ENCODE results near the gene KCNN3.

KCNN3 gene

GRCh38 chr1:154891452-154891851 is 21.4 kb upstream of the KCNN3 start:
- DNase-seq (ENCODE audit: low read depth), result no peak
- no peak overlapping the region for H3K4me3 ChIP-seq (ENCODE audit: control insufficient read depth, low read depth, low read length)
- no peak for TF ChIP-seq CTCF (IDR thresholded peaks at IDR 0.05; ENCODE audit: control insufficient read depth, insufficient read depth, low read depth, low read length, missing control alignments)

DNA sequence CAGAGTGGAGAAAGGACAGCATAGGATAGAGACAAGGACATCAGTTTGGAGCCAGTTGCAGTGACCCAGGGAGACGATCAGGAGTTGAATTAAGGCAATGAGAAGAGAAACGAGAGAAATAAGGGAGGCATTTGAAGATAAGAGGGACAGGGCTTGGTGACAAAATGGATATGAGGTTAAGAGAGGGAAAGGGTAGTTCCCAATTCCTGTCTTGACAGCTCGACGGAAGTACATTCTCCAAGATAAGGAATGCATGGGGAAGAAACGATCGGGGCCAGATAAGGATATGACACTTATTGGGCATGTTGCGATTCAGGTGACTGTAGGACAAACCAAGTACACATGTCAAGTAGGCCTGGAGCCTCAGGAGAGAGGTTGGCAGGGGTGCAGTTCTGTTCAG is 18.7 kb upstream of the KCNN3 start:
- DNase-seq (ENCODE audit: low read depth), result no peak
- H3K4me3 ChIP-seq (ENCODE audit: control insufficient read depth, low read depth, low read length), result no peak overlapping the region
- TF ChIP-seq CTCF (IDR thresholded peaks at IDR 0.05; ENCODE audit: control insufficient read depth, insufficient read depth, low read depth, low read length, missing control alignments), result no peak

- TF ChIP-seq CTCF (IDR thresholded peaks at IDR 0.05; ENCODE audit: control insufficient read depth, insufficient read depth, low read depth, low read length, missing control alignments), result no peak
- DNase-seq (ENCODE audit: low read depth), result no peak
- no peak overlapping the region for H3K4me3 ChIP-seq (ENCODE audit: control insufficient read depth, low read depth, low read length)
Observed at GRCh38 chr1:154886281-154887015, 16.4 kb upstream of the KCNN3 start.

DNA sequence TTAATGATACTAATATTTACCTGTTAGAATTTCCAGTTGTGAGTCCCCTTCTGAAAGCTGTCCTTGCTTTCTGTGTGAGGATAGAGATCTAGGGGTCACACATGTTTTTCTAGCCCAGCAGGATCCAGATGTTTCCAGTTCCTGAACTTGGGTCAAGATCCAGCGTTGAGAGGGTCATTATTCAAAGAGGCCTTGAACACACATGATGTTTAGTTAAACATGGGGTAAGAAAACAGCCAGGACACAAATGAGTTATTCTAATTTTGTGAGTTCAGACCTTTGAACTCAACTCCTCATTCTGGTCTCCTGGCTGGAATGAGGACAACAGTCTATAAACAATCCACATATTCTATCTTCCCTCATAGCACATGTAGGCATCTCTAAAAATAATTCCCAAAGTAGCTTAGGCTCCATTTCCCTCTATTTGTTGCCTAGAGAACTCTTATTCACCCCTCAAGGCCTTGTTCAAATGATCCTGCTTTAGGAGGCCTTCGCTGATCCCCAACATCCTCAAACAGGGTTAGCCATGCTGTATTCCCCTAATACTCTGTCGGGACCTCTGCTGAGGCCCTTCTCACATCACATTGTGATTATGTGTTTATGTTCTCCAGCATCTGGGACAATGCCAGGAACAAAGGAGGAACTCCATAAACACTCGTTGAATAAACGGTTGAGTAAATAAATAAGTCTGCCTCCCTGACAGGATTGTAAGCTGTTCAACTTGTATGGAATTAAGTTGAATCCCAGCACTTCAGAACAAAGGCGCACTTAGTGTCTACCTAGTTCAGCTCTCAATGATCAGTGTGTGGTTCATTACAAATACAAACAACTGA is 15.0 kb upstream of the KCNN3 start:
- no peak overlapping the region for H3K4me3 ChIP-seq (ENCODE audit: control insufficient read depth, low read depth, low read length)
- no peak for DNase-seq (ENCODE audit: low read depth)
- no peak for TF ChIP-seq CTCF (IDR thresholded peaks at IDR 0.05; ENCODE audit: control insufficient read depth, insufficient read depth, low read depth, low read length, missing control alignments)

DNA sequence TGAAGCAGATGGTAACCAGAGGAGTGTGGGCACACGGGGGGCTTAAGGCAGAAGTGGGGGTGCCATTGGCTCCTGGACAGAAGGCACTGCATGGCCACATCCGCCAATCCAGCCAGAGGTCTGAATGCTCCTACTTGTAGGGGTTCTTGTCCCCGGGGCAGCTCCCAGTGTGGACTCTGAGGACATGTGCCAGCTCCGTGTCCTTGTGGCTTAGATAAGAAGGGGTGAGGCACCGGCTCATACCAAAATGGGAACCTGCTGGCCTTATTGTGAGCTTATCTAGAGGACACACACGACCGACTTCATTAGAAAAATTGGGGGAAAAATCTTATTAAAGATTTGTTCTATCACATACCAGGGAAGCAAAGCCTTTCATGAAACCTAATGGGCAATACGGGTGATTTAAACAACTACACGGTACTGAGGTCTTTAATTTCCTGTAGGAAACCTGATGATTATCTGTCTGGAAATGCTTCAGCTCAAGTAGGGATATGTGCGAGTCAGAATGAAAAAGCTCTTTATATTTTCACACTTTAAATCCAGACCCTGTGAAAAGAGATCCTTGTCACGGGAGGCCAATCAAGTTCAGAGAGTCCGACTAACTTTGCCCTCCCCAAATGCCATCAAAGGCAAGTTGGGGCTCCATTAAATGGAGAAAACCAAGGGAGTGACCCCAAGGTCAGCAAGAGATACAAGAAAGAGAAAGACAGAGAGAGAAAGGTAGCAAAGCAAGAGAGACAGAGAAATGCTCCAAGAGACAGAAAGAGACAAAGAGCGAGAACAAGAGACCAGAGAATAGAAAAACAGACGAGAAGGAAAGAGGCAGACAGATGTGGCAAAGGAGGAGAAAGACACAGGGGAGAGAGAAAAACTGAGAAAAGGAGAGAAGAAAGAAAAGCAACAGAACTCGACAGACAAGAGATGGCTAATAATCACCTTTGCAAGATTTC is 14.1 kb upstream of the KCNN3 start:
- TF ChIP-seq CTCF (IDR thresholded peaks at IDR 0.05; ENCODE audit: control insufficient read depth, insufficient read depth, low read depth, low read length, missing control alignments), result no peak

More for the DNA sequence above, 14.1 kb upstream of the KCNN3 start:
- DNase-seq (ENCODE audit: low read depth), result no peak
- H3K4me3 ChIP-seq (ENCODE audit: control insufficient read depth, low read depth, low read length), result no peak overlapping the region

Data from AG09309 (cell line).